K562 (cell line): ENCODE measurements around the gene PRKCE. TPM values are rescaled to one million over a fixed set of nuclear protein-coding genes. Genes with fewer than 3 reads are reported as not detected.

Experiments used
- ATAC-seq: fragments of 200-7000 bp; cut with Tn5 transposase; 3 replicates; pipeline ENCODE4 v1.9.1; 2020; ENCODE audit warnings: moderate library complexity
- BruUV-seq: library from RNA; stranded (reverse); fragments of 400-500 nt; replicated peaks from 2 replicates; lab custom pipeline; 2021; lab: Mats Ljungman, UMichigan
- CTCF ChIA-PET: fragments of 300-600 bp; formaldehyde crosslinking; extraction: SDS; loops from one replicate; lab custom pipeline; 2021; ENCODE audit warnings: low intra/inter-chr PET ratio; lab: Yijun Ruan, JAX
- POLR2A ChIA-PET: fragments of 300-600, 350-650 bp; sonication (Branson Sonifier 250); formaldehyde crosslinking; extraction: SDS; loops from one replicate; lab custom pipeline; 2021; ENCODE audit warnings: antibody characterized with exemption, inconsistent platforms; lab: Yijun Ruan, JAX
- DNase-seq, 4 experiments: peaks; one replicate each; pipeline versions ENCODE4 v3.0.0 to v3.0.0-alpha.2; 2011 to 2018; ENCODE audit warnings: low spot score in 3 of 4, mixed read lengths in 3 of 4; ENCODE audit errors: extremely low read depth in 1 of 4
- FAIRE-seq: peaks from 2 replicates; lab custom pipeline; 2011; peaks lifted over from hg19 to GRCh38; lab: Jason Lieb, UNC
- H2AFZ ChIP-seq: 2 replicates; pipeline ENCODE4 v1.6.0; 2011; ENCODE audit warnings: low read depth, low read length, control low read depth, inconsistent platforms
- H3K27ac ChIP-seq: fragments of 200-600 bp; 3 replicates; pipeline ENCODE4 v1.8.0; 2011; ENCODE audit warnings: low read depth, mild to moderate bottlenecking, control low read depth, inconsistent platforms, low read length, moderate library complexity, mixed read lengths; ENCODE audit errors: extremely low read depth
- H3K27me3 ChIP-seq, 2 experiments: fragments of 300-600 bp in 1 of 2; 2 replicates in 1 of 2; 3 replicates in 1 of 2; pipeline versions ENCODE4 v1.6.0 to v1.8.0; 2011; ENCODE audit warnings: inconsistent platforms in 2 of 2, low read length in 2 of 2, mild to moderate bottlenecking in 1 of 2, mixed read lengths in 1 of 2, moderate library complexity in 1 of 2; ENCODE audit not compliant: control insufficient read depth in 2 of 2, insufficient read depth in 2 of 2
- H3K36me3 ChIP-seq: fragments of 300-600 bp; 3 replicates; pipeline ENCODE4 v1.8.0; 2011; ENCODE audit warnings: mild to moderate bottlenecking, low read length, inconsistent platforms; ENCODE audit not compliant: control insufficient read depth, insufficient read depth
- H3K4me1 ChIP-seq, 2 experiments: fragments of 200-600 bp in 1 of 2; replicated peaks in 1 of 2; 2 replicates in 1 of 2; 3 replicates in 1 of 2; pipeline versions ENCODE4 v1.5.1 to v1.8.0; 2011; ENCODE audit warnings: inconsistent platforms in 2 of 2, low read length in 2 of 2, mild to moderate bottlenecking in 1 of 2, mixed read lengths in 1 of 2, moderate library complexity in 1 of 2; ENCODE audit not compliant: control insufficient read depth in 2 of 2, insufficient read depth in 2 of 2
- H3K4me2 ChIP-seq: 2 replicates; pipeline ENCODE4 v1.6.1; 2011; ENCODE audit warnings: low read length, control low read depth, inconsistent platforms, mixed read lengths; ENCODE audit not compliant: insufficient read depth
- H3K4me3 ChIP-seq: fragments of 200-600 bp; sonication (generic), shearing (Covaris generic); 2 replicates; pipeline ENCODE4 v1.5.1; 2016; ENCODE audit warnings: control low read depth, inconsistent platforms
- H3K79me2 ChIP-seq: fragments of 200-600 bp; 3 replicates; pipeline ENCODE4 v1.8.0; 2011; ENCODE audit warnings: low read length, inconsistent platforms; ENCODE audit not compliant: control insufficient read depth, insufficient read depth
- H3K9ac ChIP-seq, 2 experiments: 2 replicates each; pipeline versions ENCODE4 v1.6.0 to v1.6.1; 2011; ENCODE audit warnings: low read depth in 2 of 2, low read length in 2 of 2, control low read depth in 1 of 2, inconsistent platforms in 1 of 2, mild to moderate bottlenecking in 1 of 2, mixed read lengths in 1 of 2; ENCODE audit not compliant: insufficient read depth in 1 of 2
- H3K9me1 ChIP-seq: one replicate; pipeline ENCODE4 v1.6.0; 2011; ENCODE audit warnings: inconsistent platforms, mild to moderate bottlenecking, low read length, moderate library complexity; ENCODE audit not compliant: control insufficient read depth, insufficient read depth
- H3K9me3 ChIP-seq: replicated peaks from 2 replicates; pipeline ENCODE4 v1.5.1; 2011; ENCODE audit warnings: low read depth, low read length, inconsistent platforms; ENCODE audit not compliant: control insufficient read depth, insufficient read depth
- H4K20me1 ChIP-seq: replicated peaks from 2 replicates; pipeline ENCODE4 v1.6.1; 2011; ENCODE audit warnings: low read length, inconsistent platforms, mixed read lengths; ENCODE audit not compliant: control insufficient read depth, insufficient read depth
- ARID1B ChIP-seq: fragments of 450-650 bp; IDR thresholded peaks from 2 replicates; pipeline ENCODE4 v1.6.1; 2016; ENCODE audit warnings: antibody characterized with exemption, mild to moderate bottlenecking, inconsistent platforms
- CHD4 ChIP-seq: fragments of 200-600 bp; sonication (generic); IDR thresholded peaks from 3 replicates; pipeline ENCODE4 v1.6.1; 2012; ENCODE audit warnings: low read depth, mild to moderate bottlenecking, mixed read lengths, low read length, inconsistent platforms; ENCODE audit not compliant: insufficient read depth, insufficient replicate concordance, poor library complexity, severe bottlenecking
- CREB1 ChIP-seq, 2 experiments: sonication (generic) in 1 of 2; formaldehyde crosslinking in 1 of 2; IDR thresholded peaks; 2 replicates each; pipeline versions ENCODE4 v1.6.1 to v1.8.0; 2012 to 2022; ENCODE audit warnings: inconsistent platforms in 1 of 2, mild to moderate bottlenecking in 1 of 2, missing genetic modification reagents in 1 of 2, moderate library complexity in 1 of 2
- MBD2 ChIP-seq: sonication (generic); IDR thresholded peaks from 2 replicates; pipeline ENCODE4 v1.6.1; 2016; ENCODE audit warnings: low read depth, borderline replicate concordance
- NFIC ChIP-seq: fragments of 450-650 bp; IDR thresholded peaks from 2 replicates; pipeline ENCODE4 v1.6.1; 2017; ENCODE audit warnings: mild to moderate bottlenecking, inconsistent platforms
- NFYB ChIP-seq: IDR thresholded peaks from 2 replicates; pipeline ENCODE4 v1.6.1; 2011; ENCODE audit warnings: mild to moderate bottlenecking, moderate library complexity; ENCODE audit not compliant: insufficient read length; ENCODE audit errors: extremely low read depth
- POLR2B ChIP-seq: fragments of 450-650 bp; IDR thresholded peaks from 2 replicates; pipeline ENCODE4 v1.6.1; 2018; ENCODE audit warnings: low read depth; ENCODE audit not compliant: partially characterized antibody
- RBM25 ChIP-seq: fragments of 200-400 bp; formaldehyde crosslinking; IDR thresholded peaks from 2 replicates; pipeline ENCODE4 v1.6.1; 2018; ENCODE audit warnings: low read length, low read depth, moderate library complexity; ENCODE audit not compliant: severe bottlenecking
- ZNF146 ChIP-seq: IDR thresholded peaks from one replicate; pipeline ENCODE4 v1.6.1; 2018; ENCODE audit warnings: missing compliant biosample characterization; ENCODE audit not compliant: unreplicated experiment
- WGBS: fragments of 100-300 bp; shearing (Covaris generic); methylation state at CpG from one replicate; pipeline ENCODE4 v1.1.6; 2016; ENCODE audit warnings: low coverage, mixed read lengths; ENCODE audit not compliant: insufficient coverage; ENCODE audit errors: missing lambda C conversion rate; 5-methylcytosine and 5-hydroxymethylcytosine counted together
- in situ Hi-C: fragments of 300-500 bp; cut with MboI; formaldehyde crosslinking; loops from 4 replicates; pipeline ENCODE4 v1.15.0; 2018; ENCODE audit warnings: inconsistent platforms, mixed read lengths
- intact Hi-C: fragments of 100-400 bp; cut with micrococcal nuclease; formaldehyde crosslinking; loops from 2 replicates; pipeline ENCODE4 v1.14.2; 2022
- polyA plus RNA-seq, 8 experiments: library from polyadenylated mRNA; depleted of rRNA in 4 of 8; stranded (reverse) in 5 of 8; unstranded in 3 of 8; fragments of >200 nt; fragmentation: Nextera tagmentation in 2 of 8; fragmentation: Illumina TruSeq in 1 of 8; extraction: Ambion mirVana in 2 of 8; extraction: Trizol in 1 of 8; gene quantifications; 2 replicates each; pipeline versions ENCODE4 v1.2.1 to v1.2.3, GENCODE V29; 2011 to 2014; ENCODE audit warnings: inconsistent platforms in 1 of 8, missing spikeins in 1 of 8
- total RNA-seq, 7 experiments: library from RNA; depleted of rRNA in 6 of 7; stranded (reverse); fragments of >200 nt in 6 of 7; fragmentation: Illumina TruSeq in 2 of 7; extraction: Trizol in 2 of 7; gene quantifications; 2 replicates each; pipeline versions ENCODE4 v1.2.1 to v1.2.3, GENCODE V29; 2011 to 2021; ENCODE audit warnings: low replicate concordance in 1 of 7
- TF ChIP-seq, protein P1 (sequence below): sonication (generic); formaldehyde crosslinking; IDR thresholded peaks from 2 replicates; pipeline ENCODE4 v1.8.0; 2022; ENCODE audit warnings: mild to moderate bottlenecking, missing genetic modification reagents

Gene PRKCE
- total and polyA plus RNA-seq, 9 of the 15 experiments (the other 6 are each of a cell fraction or from before 2014, with no cell fraction given): 0.06 to 1.0 (median 0.22) TPM; not detected in 1

DNA sequence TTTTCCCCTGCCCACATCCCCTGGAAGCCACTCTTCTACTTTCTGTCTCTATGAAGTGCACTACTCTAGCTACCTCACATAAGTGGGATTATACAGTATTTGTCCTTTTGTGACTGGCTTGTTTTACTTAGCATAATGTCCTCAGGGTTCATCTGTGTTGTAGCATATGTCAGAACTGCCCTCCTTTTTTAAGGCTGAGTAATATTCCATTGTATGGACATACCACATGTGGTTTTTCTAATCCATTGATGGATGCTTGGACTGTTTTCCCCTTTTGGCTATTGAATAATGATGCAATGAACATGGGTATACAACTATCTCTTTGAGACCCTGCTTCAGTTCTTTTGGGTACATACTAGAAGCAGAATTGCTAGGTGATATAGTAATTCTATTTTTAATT is 95.9 kb downstream of the PRKCE start:
- no TSS peak for BruUV-seq
- peaks cover 5% of the 10 kb centered on the region; the same call in 1 of the 2 replicates for H4K20me1 ChIP-seq

DNA sequence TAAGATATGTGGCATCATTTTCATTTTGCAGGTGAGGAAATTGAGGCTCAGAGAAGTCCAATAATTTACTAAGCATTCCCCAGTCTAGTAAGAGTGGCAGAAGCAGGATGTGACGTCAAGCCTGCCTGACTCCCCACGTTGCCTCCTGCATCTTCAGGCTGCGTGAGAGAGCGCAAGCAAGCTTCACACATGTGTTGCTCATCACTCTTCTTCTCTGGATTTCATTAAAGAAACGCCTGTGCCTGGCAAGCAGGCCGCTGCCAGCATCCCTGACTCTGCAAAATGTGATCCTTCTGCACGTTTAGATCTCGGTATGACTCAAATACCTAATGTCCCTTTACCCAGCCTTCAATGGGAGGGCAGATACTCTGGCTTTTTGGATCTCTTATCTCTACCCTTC is 96.8 kb downstream of the PRKCE start:
- DNase-seq (no peak), ATAC-seq (no peak), FAIRE-seq (no peak)
- Histone ChIP-seq H3K27ac (no peak overlapping the region), H3K36me3 (no peaks in the 10 kb centered on the region), H3K27me3 (peaks cover 14 to 48% of the 10 kb centered on the region in 2 experiments; a peak in 4 of 5 replicates), H3K4me1 (no peaks in the 10 kb centered on the region), H3K9ac (no peak overlapping the region), H3K4me2 (no peak overlapping the region), H3K79me2 (no peaks in the 10 kb centered on the region), H3K9me1 (no peaks in the 10 kb centered on the region), H4K20me1 (peaks cover 5% of the 10 kb centered on the region; the same call in 1 of the 2 replicates), H2AFZ (no peak overlapping the region), H3K4me3 (no peak overlapping the region), H3K9me3 (no peaks in the 10 kb centered on the region)
- CTCF ChIA-PET: no interaction called here
- POLR2A ChIA-PET: no interaction called here
- under 1% methylated on average over 8 of the region's 8 CpGs for WGBS
- no TSS peak for BruUV-seq
- intact Hi-C loops: no loop called here
- in situ Hi-C loops: no loop called here
- TF ChIP-seq CHD4: no peak
- no peak for TF ChIP-seq NFYB
- TF ChIP-seq CREB1 (IDR thresholded peaks at IDR 0.05): no peak
- no peak for TF ChIP-seq CREB1 (CRISPR knock-in tag; IDR thresholded peaks at IDR 0.05)
- no peak for TF ChIP-seq POLR2B
- TF ChIP-seq MBD2: no peak
- TF ChIP-seq, protein P1, sequence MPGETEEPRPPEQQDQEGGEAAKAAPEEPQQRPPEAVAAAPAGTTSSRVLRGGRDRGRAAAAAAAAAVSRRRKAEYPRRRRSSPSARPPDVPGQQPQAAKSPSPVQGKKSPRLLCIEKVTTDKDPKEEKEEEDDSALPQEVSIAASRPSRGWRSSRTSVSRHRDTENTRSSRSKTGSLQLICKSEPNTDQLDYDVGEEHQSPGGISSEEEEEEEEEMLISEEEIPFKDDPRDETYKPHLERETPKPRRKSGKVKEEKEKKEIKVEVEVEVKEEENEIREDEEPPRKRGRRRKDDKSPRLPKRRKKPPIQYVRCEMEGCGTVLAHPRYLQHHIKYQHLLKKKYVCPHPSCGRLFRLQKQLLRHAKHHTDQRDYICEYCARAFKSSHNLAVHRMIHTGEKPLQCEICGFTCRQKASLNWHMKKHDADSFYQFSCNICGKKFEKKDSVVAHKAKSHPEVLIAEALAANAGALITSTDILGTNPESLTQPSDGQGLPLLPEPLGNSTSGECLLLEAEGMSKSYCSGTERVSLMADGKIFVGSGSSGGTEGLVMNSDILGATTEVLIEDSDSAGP (CRISPR knock-in tag): no peak
- no peak for TF ChIP-seq ARID1B

More for the DNA sequence above, 95.9 kb downstream of the PRKCE start:
- peaks cover 9 to 40% of the 10 kb centered on the region in 2 experiments; a peak in 4 of 5 replicates for H3K27me3 ChIP-seq
- DNase-seq (no peak), ATAC-seq (no peak), FAIRE-seq (no peak)
- H3K4me3 ChIP-seq: no peak overlapping the region
- ChIA-PET POLR2A (no interaction called here), CTCF (no interaction called here)
- H3K79me2 ChIP-seq: no peaks in the 10 kb centered on the region
- no peaks in the 10 kb centered on the region for H3K4me1 ChIP-seq
- no peak overlapping the region for H3K27ac ChIP-seq
- intact Hi-C loops: no loop called here
- H3K4me2 ChIP-seq: no peak overlapping the region
- H3K36me3 ChIP-seq: no peaks in the 10 kb centered on the region
- in situ Hi-C loops: no loop called here
- no peak overlapping the region for H3K9ac ChIP-seq
- TF ChIP-seq NFIC (no peak), ZNF146 (CRISPR knock-in tag) (peak; percentile 88), RBM25 (peak; percentile 32)
- no peaks in the 10 kb centered on the region for H3K9me3 ChIP-seq
- no peaks in the 10 kb centered on the region for H3K9me1 ChIP-seq
- no peak overlapping the region for H2AFZ ChIP-seq
